ENCODE data around the gene FBLL1.
"Not testable (repeated sequence)": the region's sequence is repeated elsewhere in the genome, so short reads cannot be mapped to it uniquely, and the experiment has no call there.

Gene FBLL1

GRCh38 chr5:168528521-168529373, at the start of gene FBLL1:
Gene FBLL1, plus strand, starts transcription at chr5:168529305. Its CDS starts 200 bp downstream, at chr5:168529505.
- DNase-seq (ENCODE audit: low spot score) = no peak

- DNase-seq (ENCODE audit: low spot score) = no peak
These were observed 48.5 kb upstream of the FBLL1 start for GRCh38 chr5:168480601-168481000.

GRCh38 chr5:168481330-168481788, 47.7 kb upstream of the FBLL1 start:
- DNase-seq (ENCODE audit: low spot score) = no peak

- no peak for DNase-seq (ENCODE audit: low spot score)
These were observed 46.7 kb upstream of the FBLL1 start for GRCh38 chr5:168482361-168482760.

- DNase-seq (ENCODE audit: low spot score) = peak; percentile 92
These were observed 42.8 kb upstream of the FBLL1 start, which contains the start of gene RARS1 for GRCh38 chr5:168486136-168486879. Gene RARS1, plus strand, starts transcription at chr5:168486471. Its CDS starts 28 bp downstream, at chr5:168486499.

GRCh38 chr5:168489059-168489458, 40.0 kb upstream of the FBLL1 start:
- DNase-seq (ENCODE audit: low spot score) = no peak

- no peak for DNase-seq (ENCODE audit: low spot score)
These were observed 35.0 kb upstream of the FBLL1 start for GRCh38 chr5:168494057-168494555.

- no peak for DNase-seq (ENCODE audit: low spot score)
These were observed 26.4 kb upstream of the FBLL1 start for GRCh38 chr5:168502563-168503237.

- DNase-seq (ENCODE audit: low spot score) = no peak
These were observed 15.2 kb upstream of the FBLL1 start for GRCh38 chr5:168513861-168514428.

- no peak for DNase-seq (ENCODE audit: low spot score)
These were observed 3.2 kb upstream of the FBLL1 start for GRCh38 chr5:168525856-168526255.

- DNase-seq (ENCODE audit: low spot score) = no peak
These were observed 1.3 kb upstream of the FBLL1 start for GRCh38 chr5:168527756-168528295.

GRCh38 chr5:168529374-168530234, 499 bp downstream of the FBLL1 start:
- DNase-seq (ENCODE audit: low spot score) = no peak

- no peak for DNase-seq (ENCODE audit: low spot score)
These were observed 1.6 kb downstream of the FBLL1 start for GRCh38 chr5:168530621-168531150.

- DNase-seq (ENCODE audit: low spot score) = no peak
These were observed 2.1 kb downstream of the FBLL1 start for GRCh38 chr5:168531191-168531590.

GRCh38 chr5:168531987-168532864, 3.1 kb downstream of the FBLL1 start:
- DNase-seq (ENCODE audit: low spot score) = no peak

- DNase-seq (ENCODE audit: low spot score) = not testable (repeated sequence)
These were observed 5.2 kb downstream of the FBLL1 start for GRCh38 chr5:168534351-168534750.

- no peak for DNase-seq (ENCODE audit: low spot score)
These were observed 8.1 kb downstream of the FBLL1 start for GRCh38 chr5:168537176-168537575.

GRCh38 chr5:168549554-168549953, 20.4 kb downstream of the FBLL1 start:
- DNase-seq (ENCODE audit: low spot score) = no peak

- DNase-seq (ENCODE audit: low spot score) = no peak
These were observed 21.6 kb downstream of the FBLL1 start for GRCh38 chr5:168550656-168551055.

Measured in globus pallidus (tissue), 1 donor.